GM12878 (cell line): Measurements from ENCODE around the gene DBX2. TPM values are rescaled to one million over a fixed set of nuclear protein-coding genes. Genes with fewer than 3 reads are reported as not detected.

Experiments used
- ATAC-seq: fragments of 200-7000 bp; cut with Tn5 transposase; 3 replicates; pipeline ENCODE4 v1.9.1; 2020; ENCODE audit warnings: mild to moderate bottlenecking, moderate library complexity
- BruUV-seq: library from RNA; stranded (reverse); fragments of 400-500 nt; replicated peaks from 2 replicates; lab custom pipeline; 2021; lab: Mats Ljungman, UMichigan
- CTCF ChIA-PET: fragments of 300-600 bp; sonication (Branson Sonifier 250); formaldehyde crosslinking; extraction: SDS; loops from one replicate; lab custom pipeline; 2021; ENCODE audit warnings: inconsistent platforms; lab: Yijun Ruan, JAX
- POLR2A ChIA-PET: fragments of 350-600 bp; formaldehyde crosslinking; extraction: SDS; loops from one replicate; lab custom pipeline; 2021; ENCODE audit warnings: inconsistent platforms; lab: Charles Lee
- RAD21 ChIA-PET: fragments of 300-600 bp; sonication (Branson Sonifier 250); formaldehyde crosslinking; loops from one replicate; lab custom pipeline; 2023; ENCODE audit warnings: antibody characterized with exemption; ENCODE audit not compliant: unreplicated experiment; lab: Charles Lee
- SMC1A ChIA-PET: fragments of 300-600 bp; sonication (Branson Sonifier 250); formaldehyde crosslinking; loops from one replicate; lab custom pipeline; 2023; ENCODE audit not compliant: unreplicated experiment, uncharacterized antibody; lab: Charles Lee
- DNase-seq: peaks from one replicate; pipeline ENCODE4 v3.0.0-alpha.2; 2011; ENCODE audit warnings: low read depth, low spot score
- FAIRE-seq: peaks from 3 replicates; lab custom pipeline; 2011; peaks lifted over from hg19 to GRCh38; lab: Jason Lieb, UNC
- H2AFZ ChIP-seq: 2 replicates; pipeline ENCODE4 v1.6.0; 2011; ENCODE audit warnings: low read depth, low read length, control low read depth; ENCODE audit not compliant: control insufficient read depth
- H3K27ac ChIP-seq: 2 replicates; pipeline ENCODE4 v1.5.1; 2011; ENCODE audit warnings: control low read depth; ENCODE audit not compliant: control insufficient read depth, insufficient read depth
- H3K27me3 ChIP-seq, 2 experiments: replicated peaks in 1 of 2; 2 replicates each; pipeline versions ENCODE4 v1.6.0 to v1.6.1; 2011; ENCODE audit warnings: low read length in 1 of 2; ENCODE audit not compliant: control insufficient read depth in 2 of 2, insufficient read depth in 2 of 2
- H3K36me3 ChIP-seq, 2 experiments: 2 replicates each; pipeline ENCODE4 v1.5.1; 2011; ENCODE audit warnings: low read length in 1 of 2; ENCODE audit not compliant: control insufficient read depth in 2 of 2, insufficient read depth in 2 of 2
- H3K4me1 ChIP-seq: 2 replicates; pipeline ENCODE4 v1.6.1; 2011; ENCODE audit warnings: mild to moderate bottlenecking, low read length, moderate library complexity, mixed read lengths; ENCODE audit not compliant: control insufficient read depth, insufficient read depth
- H3K4me2 ChIP-seq: 2 replicates; pipeline ENCODE4 v1.6.0; 2011; ENCODE audit warnings: control low read depth; ENCODE audit not compliant: control insufficient read depth, insufficient read depth
- H3K4me3 ChIP-seq: fragments of 200-600 bp; sonication (generic); 2 replicates; pipeline ENCODE4 v1.5.1; 2016
- H3K79me2 ChIP-seq: 2 replicates; pipeline ENCODE4 v1.6.0; 2011; ENCODE audit warnings: low read length; ENCODE audit not compliant: control insufficient read depth, insufficient read depth
- H3K9ac ChIP-seq: 2 replicates; pipeline ENCODE4 v1.8.0; 2011; ENCODE audit warnings: low read length, control low read depth, mixed read lengths; ENCODE audit not compliant: control insufficient read depth, insufficient read depth
- H3K9me3 ChIP-seq: replicated peaks from 3 replicates; pipeline ENCODE4 v1.5.1; 2011; ENCODE audit warnings: mild to moderate bottlenecking, low read length; ENCODE audit not compliant: control insufficient read depth, insufficient read depth
- H4K20me1 ChIP-seq: 2 replicates; pipeline ENCODE4 v1.6.0; 2011; ENCODE audit not compliant: control insufficient read depth, insufficient read depth
- FOXK2 ChIP-seq: fragments of 450-650 bp; IDR thresholded peaks from 2 replicates; pipeline ENCODE4 v1.6.1; 2017; ENCODE audit warnings: mild to moderate bottlenecking, moderate library complexity
- HCFC1 ChIP-seq: fragments of 150-350 bp; IDR thresholded peaks from 2 replicates; pipeline ENCODE4 v1.6.1; 2014; ENCODE audit warnings: low read length
- HDGF ChIP-seq: fragments of 450-650 bp; IDR thresholded peaks from 2 replicates; pipeline ENCODE4 v1.6.1; 2016; ENCODE audit warnings: antibody characterized with exemption
- MXI1 ChIP-seq: fragments of 150-350 bp; IDR thresholded peaks from 2 replicates; pipeline ENCODE4 v1.6.1; 2011; ENCODE audit warnings: low read depth, mild to moderate bottlenecking, inconsistent platforms, low read length, improper control_type of control experiment
- NR2C1 ChIP-seq: fragments of 450-650 bp; IDR thresholded peaks from 2 replicates; pipeline ENCODE4 v1.6.1; 2017; ENCODE audit warnings: antibody characterized with exemption, mild to moderate bottlenecking, moderate library complexity
- RAD21 ChIP-seq: IDR thresholded peaks from 2 replicates; pipeline ENCODE4 v1.6.1; 2011; ENCODE audit warnings: mild to moderate bottlenecking, low read depth, low read length, moderate library complexity; ENCODE audit not compliant: insufficient read depth
- RCOR1 ChIP-seq: conservative IDR thresholded peaks from 2 replicates; pipeline ENCODE4 v1.6.1; 2012; ENCODE audit warnings: low read depth, low read length, improper control_type of control experiment
- SREBF1 ChIP-seq: IDR thresholded peaks from 2 replicates; pipeline ENCODE4 v1.6.1; 2012; ENCODE audit warnings: mild to moderate bottlenecking, low read length
- YBX1 ChIP-seq: fragments of 450-650 bp; IDR thresholded peaks from 2 replicates; pipeline ENCODE4 v1.6.1; 2016; ENCODE audit warnings: antibody characterized with exemption
- ZNF207 ChIP-seq: fragments of 450-650 bp; IDR thresholded peaks from 2 replicates; pipeline ENCODE4 v1.6.1; 2014; ENCODE audit warnings: antibody characterized with exemption, mild to moderate bottlenecking, borderline replicate concordance
- WGBS: methylation state at CpG from one replicate; pipeline ENCODE4 v1.1.6; 2016; ENCODE audit warnings: low lambda C conversion rate; ENCODE audit not compliant: insufficient replicate concordance, insufficient coverage; ENCODE audit errors: missing lambda C conversion rate; 5-methylcytosine and 5-hydroxymethylcytosine counted together
- in situ Hi-C: fragments of 300-500 bp; cut with MboI; formaldehyde crosslinking; loops from 9 replicates; pipeline ENCODE4 v1.14.3; 2018; ENCODE audit warnings: mixed read lengths
- intact Hi-C: fragments of 100-400 bp; cut with micrococcal nuclease; formaldehyde crosslinking; loops from one replicate; pipeline ENCODE4 v1.14.2; 2022; ENCODE audit not compliant: unreplicated experiment
- polyA plus RNA-seq, 11 experiments: library from polyadenylated mRNA; depleted of rRNA in 4 of 11; unstranded in 6 of 11; stranded (reverse) in 5 of 11; fragments of >200 nt; fragmentation: Nextera tagmentation in 4 of 11; fragmentation: Illumina TruSeq in 1 of 11; extraction: Ambion mirVana in 4 of 11; extraction: Trizol in 1 of 11; gene quantifications; 1 replicate in 1 of 11; 2 replicates in 10 of 11; pipeline versions ENCODE4 v1.2.1 to v1.2.3, GENCODE V29; 2011 to 2016; ENCODE audit warnings: inconsistent platforms in 2 of 11, missing spikeins in 2 of 11, low read depth in 1 of 11
- total RNA-seq, 4 experiments: library from RNA; depleted of rRNA in 3 of 4; stranded (reverse); fragments of >200 nt in 3 of 4; fragmentation: Illumina TruSeq in 1 of 4; extraction: Trizol in 1 of 4; gene quantifications; 2 replicates each; pipeline versions ENCODE4 v1.2.1 to v1.2.3, GENCODE V29; 2013 to 2021
- TF ChIP-seq, protein P1 (sequence below): IDR thresholded peaks from 2 replicates; pipeline ENCODE4 v1.6.1; 2011; ENCODE audit warnings: borderline replicate concordance, low read depth, mild to moderate bottlenecking, moderate library complexity, low read length; ENCODE audit not compliant: insufficient read depth, poor library complexity, severe bottlenecking
- TF ChIP-seq, protein P2 (sequence below): fragments of 450-650 bp; IDR thresholded peaks from 2 replicates; pipeline ENCODE4 v1.6.1; 2017; ENCODE audit warnings: low read depth, mild to moderate bottlenecking, moderate library complexity
- TF ChIP-seq, protein P3 (sequence below): IDR thresholded peaks from 2 replicates; pipeline ENCODE4 v1.6.1; 2011; ENCODE audit warnings: mild to moderate bottlenecking, low read depth, low read length, moderate library complexity; ENCODE audit not compliant: insufficient replicate concordance
- TF ChIP-seq, protein P4 (sequence below): fragments of 450-650 bp; IDR thresholded peaks from 2 replicates; pipeline ENCODE4 v1.6.1; 2017; ENCODE audit warnings: mild to moderate bottlenecking, low read depth, inconsistent platforms; ENCODE audit not compliant: poor library complexity, severe bottlenecking
- TF ChIP-seq, protein P5 (sequence below): IDR thresholded peaks from 2 replicates; pipeline ENCODE4 v1.6.1; 2012; ENCODE audit warnings: low read depth, low read length, improper control_type of control experiment

Gene DBX2
- total and polyA plus RNA-seq, 10 of the 15 experiments (the other 5 are each of a cell fraction or from before 2014, with no cell fraction given), result not detected

DNA sequence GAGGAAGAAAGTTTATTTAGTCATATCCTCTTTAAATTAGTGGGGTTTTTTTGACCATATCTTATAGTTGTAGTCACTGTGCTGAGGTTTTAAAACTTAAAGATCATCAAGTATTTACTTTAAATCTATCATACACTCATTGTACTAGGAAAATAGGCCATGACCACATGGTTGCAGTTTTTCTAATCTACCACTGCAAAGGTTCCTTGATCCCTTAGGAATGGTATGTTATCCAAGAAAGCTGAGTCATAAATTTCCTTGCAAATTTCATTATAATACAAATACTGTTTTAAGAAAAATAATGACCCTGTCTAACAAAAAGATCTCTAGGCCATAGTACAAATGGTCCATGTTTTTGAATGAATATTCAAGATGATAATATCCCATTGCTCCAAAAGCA, 74.7 kb downstream of the DBX2 start (continued):
- TF ChIP-seq MXI1, result no peak
- TF ChIP-seq, protein P1, sequence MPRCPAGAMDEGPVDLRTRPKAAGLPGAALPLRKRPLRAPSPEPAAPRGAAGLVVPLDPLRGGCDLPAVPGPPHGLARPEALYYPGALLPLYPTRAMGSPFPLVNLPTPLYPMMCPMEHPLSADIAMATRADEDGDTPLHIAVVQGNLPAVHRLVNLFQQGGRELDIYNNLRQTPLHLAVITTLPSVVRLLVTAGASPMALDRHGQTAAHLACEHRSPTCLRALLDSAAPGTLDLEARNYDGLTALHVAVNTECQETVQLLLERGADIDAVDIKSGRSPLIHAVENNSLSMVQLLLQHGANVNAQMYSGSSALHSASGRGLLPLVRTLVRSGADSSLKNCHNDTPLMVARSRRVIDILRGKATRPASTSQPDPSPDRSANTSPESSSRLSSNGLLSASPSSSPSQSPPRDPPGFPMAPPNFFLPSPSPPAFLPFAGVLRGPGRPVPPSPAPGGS, result no peak
- no peak for TF ChIP-seq FOXK2
- TF ChIP-seq, protein P2, sequence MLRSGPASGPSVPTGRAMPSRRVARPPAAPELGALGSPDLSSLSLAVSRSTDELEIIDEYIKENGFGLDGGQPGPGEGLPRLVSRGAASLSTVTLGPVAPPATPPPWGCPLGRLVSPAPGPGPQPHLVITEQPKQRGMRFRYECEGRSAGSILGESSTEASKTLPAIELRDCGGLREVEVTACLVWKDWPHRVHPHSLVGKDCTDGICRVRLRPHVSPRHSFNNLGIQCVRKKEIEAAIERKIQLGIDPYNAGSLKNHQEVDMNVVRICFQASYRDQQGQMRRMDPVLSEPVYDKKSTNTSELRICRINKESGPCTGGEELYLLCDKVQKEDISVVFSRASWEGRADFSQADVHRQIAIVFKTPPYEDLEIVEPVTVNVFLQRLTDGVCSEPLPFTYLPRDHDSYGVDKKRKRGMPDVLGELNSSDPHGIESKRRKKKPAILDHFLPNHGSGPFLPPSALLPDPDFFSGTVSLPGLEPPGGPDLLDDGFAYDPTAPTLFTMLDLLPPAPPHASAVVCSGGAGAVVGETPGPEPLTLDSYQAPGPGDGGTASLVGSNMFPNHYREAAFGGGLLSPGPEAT, result no peak
- no peak for TF ChIP-seq SREBF1
- no peak for TF ChIP-seq NR2C1
- TF ChIP-seq HDGF, result no peak

DNA sequence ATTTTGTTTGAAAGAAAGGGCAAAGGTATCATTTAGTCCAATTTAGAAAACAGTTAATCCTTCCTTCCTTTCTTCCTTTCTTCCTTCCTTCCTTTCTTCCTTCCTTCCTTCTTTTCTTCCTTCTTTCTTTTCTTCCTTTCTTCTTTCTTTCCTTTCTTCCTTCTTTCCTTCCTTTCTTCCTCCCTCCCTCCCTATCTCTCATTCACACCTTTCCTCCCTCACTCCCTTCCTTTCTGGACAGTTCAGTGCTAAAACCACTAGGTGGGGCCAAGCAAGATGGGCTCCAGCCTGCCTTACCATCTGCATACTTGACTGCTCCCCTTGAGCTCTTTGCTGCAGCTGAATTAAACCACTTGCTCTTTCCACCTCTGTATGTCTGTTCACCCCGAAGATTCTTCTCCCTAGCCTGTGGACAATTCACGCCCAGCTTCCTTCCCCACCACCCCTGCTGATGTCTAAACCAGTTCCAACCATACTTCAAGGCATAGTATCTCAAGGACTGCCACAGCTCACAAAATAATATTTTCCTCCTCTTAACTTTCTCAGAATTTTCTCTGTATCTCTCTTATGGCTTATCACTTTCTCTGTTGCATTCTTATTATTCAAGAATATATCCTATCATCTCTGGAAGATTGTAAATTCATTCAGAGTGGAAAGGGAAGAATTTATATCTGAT, 78.0 kb downstream of the DBX2 start:
- no peaks in the 10 kb centered on the region for H3K9me3 ChIP-seq
- FAIRE-seq, result peak; percentile 44
- H3K27me3 ChIP-seq, result no peaks in the 10 kb centered on the region
- H2AFZ ChIP-seq, result no peak overlapping the region
- ChIA-PET SMC1A (interaction anchor here (0.6 to 1.4 kb wide), 3 partner anchors 38 to 1098 kb away, joined by 3 read pairs; no protein-coding TSS in a partner anchor), POLR2A (no interaction called here), CTCF (interaction anchor here (0.7 to 1.4 kb wide), 4 partner anchors 24 to 957 kb away, joined by 3 to 6 read pairs (median 4); no protein-coding TSS in a partner anchor), RAD21 (no interaction called here)
- H3K4me1 ChIP-seq, result no peaks in the 10 kb centered on the region
- in situ Hi-C loops, result no loop called here
- no peak overlapping the region for H3K4me3 ChIP-seq
- H3K79me2 ChIP-seq, result no peaks in the 10 kb centered on the region
- no peak overlapping the region for H3K9ac ChIP-seq
- H3K36me3 ChIP-seq, result no peaks in the 10 kb centered on the region
- BruUV-seq, result no TSS peak
- H4K20me1 ChIP-seq, result no peaks in the 10 kb centered on the region
- no peak overlapping the region for H3K4me2 ChIP-seq
- peak; percentile 73 for ATAC-seq
- H3K27ac ChIP-seq, result no peak overlapping the region
- 3% methylated on average over 2 of the region's 2 CpGs for WGBS
- intact Hi-C loops, result no loop called here
- no peak for DNase-seq
- TF ChIP-seq, protein P3, sequence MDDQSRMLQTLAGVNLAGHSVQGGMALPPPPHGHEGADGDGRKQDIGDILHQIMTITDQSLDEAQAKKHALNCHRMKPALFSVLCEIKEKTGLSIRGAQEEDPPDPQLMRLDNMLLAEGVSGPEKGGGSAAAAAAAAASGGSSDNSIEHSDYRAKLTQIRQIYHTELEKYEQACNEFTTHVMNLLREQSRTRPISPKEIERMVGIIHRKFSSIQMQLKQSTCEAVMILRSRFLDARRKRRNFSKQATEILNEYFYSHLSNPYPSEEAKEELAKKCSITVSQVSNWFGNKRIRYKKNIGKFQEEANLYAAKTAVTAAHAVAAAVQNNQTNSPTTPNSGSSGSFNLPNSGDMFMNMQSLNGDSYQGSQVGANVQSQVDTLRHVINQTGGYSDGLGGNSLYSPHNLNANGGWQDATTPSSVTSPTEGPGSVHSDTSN, result no peak
- TF ChIP-seq RAD21, result peak; percentile 25; the same call in 1 of the 2 replicates
- no peak for TF ChIP-seq HCFC1
- 0 out of 2 replicates have a peak, but pooled peaks have one; percentile 37 for TF ChIP-seq YBX1
- TF ChIP-seq, protein P4, sequence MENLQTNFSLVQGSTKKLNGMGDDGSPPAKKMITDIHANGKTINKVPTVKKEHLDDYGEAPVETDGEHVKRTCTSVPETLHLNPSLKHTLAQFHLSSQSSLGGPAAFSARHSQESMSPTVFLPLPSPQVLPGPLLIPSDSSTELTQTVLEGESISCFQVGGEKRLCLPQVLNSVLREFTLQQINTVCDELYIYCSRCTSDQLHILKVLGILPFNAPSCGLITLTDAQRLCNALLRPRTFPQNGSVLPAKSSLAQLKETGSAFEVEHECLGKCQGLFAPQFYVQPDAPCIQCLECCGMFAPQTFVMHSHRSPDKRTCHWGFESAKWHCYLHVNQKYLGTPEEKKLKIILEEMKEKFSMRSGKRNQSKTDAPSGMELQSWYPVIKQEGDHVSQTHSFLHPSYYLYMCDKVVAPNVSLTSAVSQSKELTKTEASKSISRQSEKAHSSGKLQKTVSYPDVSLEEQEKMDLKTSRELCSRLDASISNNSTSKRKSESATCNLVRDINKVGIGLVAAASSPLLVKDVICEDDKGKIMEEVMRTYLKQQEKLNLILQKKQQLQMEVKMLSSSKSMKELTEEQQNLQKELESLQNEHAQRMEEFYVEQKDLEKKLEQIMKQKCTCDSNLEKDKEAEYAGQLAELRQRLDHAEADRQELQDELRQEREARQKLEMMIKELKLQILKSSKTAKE, result no peak
- TF ChIP-seq RCOR1, result no peak
- TF ChIP-seq, protein P5, sequence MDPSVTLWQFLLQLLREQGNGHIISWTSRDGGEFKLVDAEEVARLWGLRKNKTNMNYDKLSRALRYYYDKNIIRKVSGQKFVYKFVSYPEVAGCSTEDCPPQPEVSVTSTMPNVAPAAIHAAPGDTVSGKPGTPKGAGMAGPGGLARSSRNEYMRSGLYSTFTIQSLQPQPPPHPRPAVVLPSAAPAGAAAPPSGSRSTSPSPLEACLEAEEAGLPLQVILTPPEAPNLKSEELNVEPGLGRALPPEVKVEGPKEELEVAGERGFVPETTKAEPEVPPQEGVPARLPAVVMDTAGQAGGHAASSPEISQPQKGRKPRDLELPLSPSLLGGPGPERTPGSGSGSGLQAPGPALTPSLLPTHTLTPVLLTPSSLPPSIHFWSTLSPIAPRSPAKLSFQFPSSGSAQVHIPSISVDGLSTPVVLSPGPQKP, result no peak
- TF ChIP-seq ZNF207, result no peak
